DOHH2 (cell line): ENCODE data around the gene DISP2.

Source experiments
- CTCF ChIP-seq: fragments of 200-600 bp; sonication (generic); IDR thresholded peaks from one replicate; pipeline ENCODE4 v1.5.1; 2014; ENCODE audit warnings: antibody characterized with exemption, mild to moderate bottlenecking, low read depth, low read length; ENCODE audit not compliant: poor library complexity, severe bottlenecking
- EZH2phosphoT487 ChIP-seq: fragments of 200-600 bp; sonication (generic); IDR thresholded peaks from 2 replicates; pipeline ENCODE4 v1.6.1; 2017; ENCODE audit warnings: borderline replicate concordance, mild to moderate bottlenecking, antibody characterized with exemption, low read length, moderate library complexity, mixed read lengths

- TF ChIP-seq CTCF: no peak
- no peak for TF ChIP-seq EZH2phosphoT487
Observed at GRCh38 chr15:40331637-40332036, 26.4 kb upstream of the DISP2 start.
